Measurements from ENCODE around the gene LAMB4.

Gene LAMB4

GRCh38 chr7:108130261-108130660 lies at the start of gene LAMB4:
LAMB4 (minus strand) TSS chr7:108130361; CDS start chr7:108123164, 7,197 bp downstream.
- no peak for DNase-seq

- no peak for DNase-seq
Observed at GRCh38 chr7:108178398-108178797, 48.2 kb upstream of the LAMB4 start.

- DNase-seq: no peak
Observed at GRCh38 chr7:108171164-108171563, 41.0 kb upstream of the LAMB4 start.

- no peak for DNase-seq
Observed at GRCh38 chr7:108170251-108170650, 40.1 kb upstream of the LAMB4 start.

GRCh38 chr7:108167460-108167859 lies 37.3 kb upstream of the LAMB4 start:
- no peak for DNase-seq

GRCh38 chr7:108166687-108167086 lies 36.5 kb upstream of the LAMB4 start:
- DNase-seq: no peak

GRCh38 chr7:108165723-108166122 lies 35.6 kb upstream of the LAMB4 start:
- DNase-seq: no peak

- DNase-seq: no peak
Observed at GRCh38 chr7:108164946-108165345, 34.8 kb upstream of the LAMB4 start.

GRCh38 chr7:108164342-108164741 lies 34.2 kb upstream of the LAMB4 start:
- no peak for DNase-seq

GRCh38 chr7:108158776-108159175 lies 28.6 kb upstream of the LAMB4 start:
- no peak for DNase-seq

- DNase-seq: no peak
Observed at GRCh38 chr7:108157606-108158335, 27.6 kb upstream of the LAMB4 start.

GRCh38 chr7:108156897-108157605 lies 26.9 kb upstream of the LAMB4 start:
- no peak for DNase-seq

- no peak for DNase-seq
Observed at GRCh38 chr7:108152198-108152597, 22.0 kb upstream of the LAMB4 start.

GRCh38 chr7:108149908-108150307 lies 19.7 kb upstream of the LAMB4 start:
- no peak for DNase-seq

GRCh38 chr7:108149119-108149518 lies 19.0 kb upstream of the LAMB4 start:
- no peak for DNase-seq

- DNase-seq: peak in 1 of 2 experiments; percentile 17
Observed at GRCh38 chr7:108147031-108147563, 16.9 kb upstream of the LAMB4 start.

GRCh38 chr7:108146070-108146842 lies 16.1 kb upstream of the LAMB4 start:
- peak; percentile 50 to 51 for DNase-seq

GRCh38 chr7:108145401-108145800 lies 15.2 kb upstream of the LAMB4 start:
- DNase-seq: no peak

- DNase-seq: no peak
Observed at GRCh38 chr7:108144931-108145330, 14.8 kb upstream of the LAMB4 start.

GRCh38 chr7:108143658-108144420 lies 13.7 kb upstream of the LAMB4 start:
- no peak for DNase-seq

- DNase-seq: no peak
Observed at GRCh38 chr7:108142675-108143259, 12.6 kb upstream of the LAMB4 start.

- no peak for DNase-seq
Observed at GRCh38 chr7:108142180-108142579, 12.0 kb upstream of the LAMB4 start.

All from NCI-H446 (cell line).